GM12892 (cell line): Measurements from ENCODE around the gene GRIP2.

ENCODE experiments used
- DNase-seq: peaks from one replicate; pipeline ENCODE4 v3.0.0; 2011; ENCODE audit not compliant: insufficient read length
- FAIRE-seq: peaks from 2 replicates; lab custom pipeline; 2011; peaks lifted over from hg19 to GRCh38; lab: Jason Lieb, UNC
- POLR2A ChIP-seq: IDR thresholded peaks from 2 replicates; pipeline ENCODE4 v1.6.1; 2011; ENCODE audit warnings: low read depth, low read length, control low read depth
- POLR2AphosphoS5 ChIP-seq: IDR thresholded peaks from 2 replicates; pipeline ENCODE4 v1.6.1; 2011; ENCODE audit warnings: low read depth, low read length, control low read depth
- TAF1 ChIP-seq: IDR thresholded peaks from 2 replicates; pipeline ENCODE4 v1.6.1; 2011; ENCODE audit warnings: low read depth, mild to moderate bottlenecking, control low read depth, low read length, borderline replicate concordance

GRIP2 gene

DNA sequence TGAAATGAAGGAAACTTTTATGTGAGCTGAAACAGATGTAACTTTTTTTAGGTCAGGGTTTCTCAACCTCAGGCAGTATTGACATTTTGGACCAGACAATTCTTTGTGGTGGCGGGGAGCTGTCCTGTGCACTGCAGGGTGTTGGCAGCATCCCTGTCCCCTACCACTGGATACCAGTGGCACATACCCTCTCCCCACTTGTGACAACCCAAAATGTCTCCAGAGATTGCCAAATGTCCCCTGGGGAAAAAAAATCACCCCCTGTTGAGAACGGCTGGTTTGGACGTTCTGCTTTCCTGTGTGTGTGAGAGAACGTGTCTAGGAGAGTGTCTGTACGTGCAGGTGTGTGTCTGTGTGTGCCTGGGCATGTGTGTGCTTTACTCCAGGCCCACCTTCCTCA, 30.7 kb upstream of the GRIP2 start:
- FAIRE-seq (no peak), DNase-seq (no peak)
- TF ChIP-seq TAF1: no peak
- no peak for TF ChIP-seq POLR2A
- TF ChIP-seq POLR2AphosphoS5: no peak

DNA sequence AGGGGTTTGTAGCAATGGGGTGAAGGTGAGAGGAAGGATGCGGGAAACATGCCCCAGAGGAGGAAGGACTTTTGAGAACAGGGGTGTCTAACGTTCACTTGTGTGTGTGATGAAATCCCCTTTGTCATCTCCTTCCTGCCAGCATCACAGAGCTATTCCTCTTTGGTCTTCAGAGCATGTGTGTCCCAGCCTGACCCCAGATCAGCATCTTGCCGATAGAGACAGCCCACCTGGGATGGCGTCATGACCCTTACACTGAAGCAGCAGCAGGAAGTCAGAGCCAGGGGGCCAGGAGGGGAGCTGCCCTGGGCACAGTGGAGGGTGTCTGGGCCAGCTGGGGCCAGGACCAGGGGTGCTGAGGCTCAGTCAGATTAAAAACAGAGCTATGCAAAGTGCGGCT, 29.9 kb upstream of the GRIP2 start:
- no peak for FAIRE-seq
- TF ChIP-seq POLR2A (no peak), TAF1 (no peak), POLR2AphosphoS5 (no peak)

DNA sequence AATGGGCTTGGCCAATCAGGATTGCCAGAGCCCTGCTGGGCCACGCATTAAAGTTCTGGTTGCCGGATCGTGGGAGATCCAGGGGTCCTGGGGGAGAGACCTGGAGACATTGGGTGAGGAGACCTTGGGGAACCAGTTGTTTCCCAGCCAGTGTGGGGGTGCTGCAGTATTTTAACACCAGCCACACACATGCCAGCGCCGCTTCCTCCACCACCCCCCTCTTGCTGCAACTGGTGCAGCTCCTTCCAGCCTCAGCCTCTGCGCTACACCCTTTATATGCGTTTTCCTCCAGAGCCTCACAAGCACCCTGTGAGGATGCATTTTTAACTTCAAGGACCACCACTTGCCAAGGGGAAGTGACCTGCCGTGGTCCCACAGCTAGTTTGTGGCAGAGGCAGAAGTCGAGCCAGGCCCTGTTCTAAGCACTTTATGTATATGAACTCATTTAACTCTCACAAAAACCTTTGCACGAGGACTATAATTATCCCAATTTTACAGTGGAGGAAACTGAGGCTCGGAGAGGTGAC, 29.4 kb upstream of the GRIP2 start:
- no peak for FAIRE-seq
- DNase-seq: no peak
- TF ChIP-seq POLR2A (no peak), TAF1 (no peak), POLR2AphosphoS5 (no peak)

More for the DNA sequence above, 29.9 kb upstream of the GRIP2 start:
- no peak for DNase-seq

DNA sequence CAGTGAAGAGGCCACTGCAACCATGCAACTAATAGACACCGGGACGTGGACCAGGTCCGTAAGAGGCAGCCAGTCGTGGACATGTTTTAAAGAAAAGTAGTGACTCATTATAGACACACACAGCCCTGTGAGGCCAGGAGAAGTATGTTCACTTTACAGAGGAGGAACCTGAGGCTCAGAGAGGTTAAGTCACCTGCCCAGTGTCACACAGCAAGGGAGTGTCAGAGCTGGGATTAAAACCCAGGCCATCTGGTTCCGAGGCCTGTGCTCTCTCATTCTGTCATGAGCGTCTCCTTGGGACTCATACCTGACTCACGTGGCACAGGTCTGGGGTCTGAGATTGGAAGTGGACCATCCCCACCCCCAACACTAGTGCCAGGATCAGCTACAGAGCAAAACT, 28.1 kb upstream of the GRIP2 start:
- TF ChIP-seq TAF1 (no peak), POLR2AphosphoS5 (no peak), POLR2A (no peak)
- DNase-seq (no peak), FAIRE-seq (no peak)

DNA sequence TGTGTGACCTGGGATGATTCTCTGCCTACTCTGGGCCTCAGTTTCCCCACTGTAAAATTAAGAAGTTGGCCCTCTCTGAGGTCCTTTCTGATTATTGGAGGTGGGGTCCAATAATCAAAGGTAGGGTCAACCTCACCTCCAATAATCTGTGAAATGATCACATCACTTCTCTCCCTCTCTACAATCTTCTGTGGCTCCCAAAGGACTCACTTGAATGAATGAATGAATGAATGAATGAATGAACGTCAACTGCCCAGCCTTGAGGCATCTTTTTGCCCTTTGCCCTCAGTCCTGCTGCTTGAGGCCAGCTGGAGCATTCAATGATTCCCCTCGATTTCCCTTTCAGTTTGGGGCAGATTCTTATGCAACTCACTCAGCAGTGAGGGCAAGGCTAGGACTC, 26.7 kb upstream of the GRIP2 start:
- TF ChIP-seq POLR2AphosphoS5 (no peak), POLR2A (no peak), TAF1 (no peak)

GRCh38 chr3:14565868-14566588, 25.9 kb upstream of the GRIP2 start:
- FAIRE-seq (no peak), DNase-seq (no peak)
- TF ChIP-seq POLR2A: no peak
- TF ChIP-seq POLR2AphosphoS5: no peak
- TF ChIP-seq TAF1: no peak

More for the DNA sequence above, 26.7 kb upstream of the GRIP2 start:
- no peak for DNase-seq
- FAIRE-seq: no peak

DNA sequence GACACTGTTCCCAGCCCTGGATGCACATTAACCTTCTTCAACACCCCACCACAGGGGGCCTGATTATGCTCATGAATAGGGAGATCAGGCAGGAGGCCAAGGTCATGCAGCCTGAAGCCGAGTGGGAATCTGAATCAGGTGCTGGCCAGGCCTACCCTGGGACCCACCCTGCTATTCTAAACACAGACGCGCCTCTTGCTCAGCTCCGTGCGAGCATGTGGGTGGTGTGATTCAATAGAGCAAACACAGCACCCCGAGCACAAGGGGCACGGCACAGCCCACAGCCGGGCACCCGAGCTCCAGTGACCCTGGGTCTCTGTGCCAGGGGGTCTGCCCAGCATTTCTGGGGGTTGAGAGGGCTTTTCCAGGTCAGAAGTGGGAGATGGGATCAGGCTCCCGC, 24.6 kb upstream of the GRIP2 start:
- FAIRE-seq: no peak
- TF ChIP-seq POLR2AphosphoS5: no peak
- no peak for TF ChIP-seq POLR2A
- TF ChIP-seq TAF1: no peak
- no peak for DNase-seq

- FAIRE-seq: no peak
- DNase-seq: no peak
These were observed 23.9 kb upstream of the GRIP2 start for GRCh38 chr3:14563946-14564539.

DNA sequence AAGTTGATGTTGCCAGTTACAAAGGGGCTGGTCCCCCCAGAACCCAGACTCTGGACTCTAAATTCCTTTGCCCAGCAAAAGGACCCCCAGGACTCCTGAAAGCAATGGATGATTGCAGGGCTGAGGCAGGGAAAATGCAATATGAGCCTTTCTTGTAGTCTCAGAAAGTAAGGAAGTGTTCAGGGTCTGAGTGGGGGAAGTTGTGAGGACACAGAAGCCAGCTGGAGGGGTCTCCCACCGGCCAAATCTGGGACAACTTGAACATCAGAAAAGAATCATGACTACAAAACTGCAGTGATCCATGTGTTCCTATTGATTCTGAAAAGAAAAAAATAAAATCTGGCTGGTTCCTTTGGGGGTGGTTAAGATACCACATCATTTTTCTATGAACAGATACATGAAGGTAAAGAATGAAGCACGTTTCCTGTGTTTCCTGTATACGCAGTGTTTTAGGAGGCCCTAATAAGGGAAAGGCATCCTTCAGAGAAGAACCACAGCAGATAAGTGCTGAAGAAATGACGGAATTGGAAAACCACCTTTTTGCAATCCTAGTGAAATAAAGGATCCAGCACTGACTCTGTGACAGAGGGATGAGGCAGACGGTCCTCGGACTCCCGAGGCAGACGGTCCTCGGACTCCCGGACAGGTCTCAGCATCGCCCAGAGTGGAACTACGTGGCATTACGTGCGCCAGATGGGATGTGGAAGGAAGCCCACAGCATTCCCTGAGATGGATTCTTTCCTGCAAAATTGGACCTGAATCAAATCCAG, 22.2 kb upstream of the GRIP2 start:
- TF ChIP-seq TAF1: no peak
- TF ChIP-seq POLR2AphosphoS5: no peak
- TF ChIP-seq POLR2A: no peak
- DNase-seq (no peak), FAIRE-seq (no peak)

More at GRCh38 chr3:14563946-14564539, 23.9 kb upstream of the GRIP2 start:
- TF ChIP-seq TAF1 (no peak), POLR2AphosphoS5 (no peak), POLR2A (no peak)

DNA sequence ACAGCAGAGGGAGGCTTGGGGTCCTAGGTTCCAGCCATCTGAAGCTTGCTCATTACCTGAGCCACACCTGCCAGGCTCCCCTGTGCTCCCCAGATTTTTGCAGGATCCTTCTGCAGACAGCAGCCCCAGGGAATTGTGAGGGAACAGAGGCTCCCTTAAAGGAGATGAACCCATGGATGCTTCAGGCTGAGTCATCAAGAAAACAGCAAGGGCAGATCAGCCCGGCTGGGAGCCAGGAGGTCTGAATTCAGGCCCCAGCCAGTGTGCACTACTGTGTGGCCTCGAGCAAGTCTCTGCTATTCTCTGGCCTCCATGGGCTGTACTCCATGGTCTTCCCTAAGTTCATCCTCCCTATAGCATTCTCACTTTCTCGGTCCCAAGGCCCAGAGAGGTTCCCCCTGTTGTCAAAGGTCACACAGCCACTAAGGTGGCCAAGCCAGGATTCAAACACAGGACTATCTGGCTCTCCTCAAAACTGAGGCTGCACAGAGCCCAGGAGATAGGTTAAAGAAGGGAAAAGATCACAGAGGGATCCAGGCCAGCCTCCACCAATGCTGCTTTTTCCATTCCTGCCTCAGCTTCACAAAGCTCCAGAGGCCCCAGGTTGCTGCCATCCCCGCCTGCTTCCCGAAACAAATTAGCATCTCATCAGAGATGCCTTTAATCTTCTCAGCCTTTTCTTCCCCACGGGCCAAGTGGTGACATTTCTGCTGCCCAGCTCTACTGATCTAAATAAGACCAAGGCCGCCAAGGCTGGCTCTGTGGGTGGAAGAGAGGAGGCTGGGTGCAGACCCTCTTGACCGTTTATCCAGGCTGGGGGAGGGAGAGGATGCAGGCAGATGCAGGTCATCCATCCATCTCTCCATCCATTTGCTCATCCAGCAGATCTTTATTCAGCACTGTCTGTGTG, 21.2 kb upstream of the GRIP2 start:
- TF ChIP-seq POLR2A (no peak), TAF1 (no peak), POLR2AphosphoS5 (no peak)
- DNase-seq (no peak), FAIRE-seq (no peak)

GRCh38 chr3:14560110-14560509, 20.0 kb upstream of the GRIP2 start:
- FAIRE-seq (no peak), DNase-seq (no peak)
- TF ChIP-seq POLR2A (no peak), TAF1 (no peak), POLR2AphosphoS5 (no peak)
